ENCODE measurements around the gene C11orf91.
"Not testable (repeated sequence)": the region's sequence is repeated elsewhere in the genome, so short reads cannot be mapped to it uniquely, and the experiment has no call there.

The C11orf91 gene

GRCh38 chr11:33668468-33668825 lies 32.2 kb downstream of the C11orf91 start:
- DNase-seq = no peak

- DNase-seq = no peak
Measured at GRCh38 chr11:33667819-33668467, 32.7 kb downstream of the C11orf91 start.

- DNase-seq = no peak
Measured at GRCh38 chr11:33665350-33666106, 35.1 kb downstream of the C11orf91 start.

GRCh38 chr11:33664827-33665226 lies 35.8 kb downstream of the C11orf91 start:
- no peak for DNase-seq

- DNase-seq = no peak
Measured at GRCh38 chr11:33664166-33664565, 36.5 kb downstream of the C11orf91 start.

GRCh38 chr11:33663121-33663520 lies 37.5 kb downstream of the C11orf91 start:
- no peak for DNase-seq

GRCh38 chr11:33661526-33661925 lies 39.1 kb downstream of the C11orf91 start:
- DNase-seq = not testable (repeated sequence)

- DNase-seq = no peak
Measured at GRCh38 chr11:33660962-33661361, 39.7 kb downstream of the C11orf91 start.

- no peak for DNase-seq
Measured at GRCh38 chr11:33659370-33660139, 41.1 kb downstream of the C11orf91 start.

GRCh38 chr11:33658195-33658900 lies 42.3 kb downstream of the C11orf91 start:
- DNase-seq = no peak

- no peak for DNase-seq
Measured at GRCh38 chr11:33657757-33658156, 42.9 kb downstream of the C11orf91 start.

- no peak for DNase-seq
Measured at GRCh38 chr11:33656768-33657167, 43.9 kb downstream of the C11orf91 start.

- DNase-seq = no peak
Measured at GRCh38 chr11:33655842-33656600, 44.6 kb downstream of the C11orf91 start.

GRCh38 chr11:33654594-33654993 lies 46.0 kb downstream of the C11orf91 start:
- no peak for DNase-seq

GRCh38 chr11:33652930-33653329 lies 47.7 kb downstream of the C11orf91 start:
- no peak for DNase-seq

GRCh38 chr11:33652431-33652830 lies 48.2 kb downstream of the C11orf91 start:
- DNase-seq = no peak

- DNase-seq = no peak
Measured at GRCh38 chr11:33651990-33652389, 48.6 kb downstream of the C11orf91 start.

GRCh38 chr11:33651555-33651954 lies 49.1 kb downstream of the C11orf91 start:
- DNase-seq = no peak

- no peak for DNase-seq
Measured at GRCh38 chr11:33649944-33650343, 50.7 kb downstream of the C11orf91 start.

Data from activated naive CD4-positive, alpha-beta T cell treated with Interleukin-2 at 50 U/mL for 16 hours (primary cell).